Epidermal melanocyte (primary cell): Measurements from ENCODE around the gene PLEKHN1.
"Not testable (repeated sequence)": the region's sequence is repeated elsewhere in the genome, so short reads cannot be mapped to it uniquely, and the experiment has no call there.

Experiments
- DNase-seq: peaks from one replicate; pipeline ENCODE4 v3.0.0; 2011; ENCODE audit warnings: low spot score; ENCODE audit not compliant: insufficient read length

Gene PLEKHN1

DNA sequence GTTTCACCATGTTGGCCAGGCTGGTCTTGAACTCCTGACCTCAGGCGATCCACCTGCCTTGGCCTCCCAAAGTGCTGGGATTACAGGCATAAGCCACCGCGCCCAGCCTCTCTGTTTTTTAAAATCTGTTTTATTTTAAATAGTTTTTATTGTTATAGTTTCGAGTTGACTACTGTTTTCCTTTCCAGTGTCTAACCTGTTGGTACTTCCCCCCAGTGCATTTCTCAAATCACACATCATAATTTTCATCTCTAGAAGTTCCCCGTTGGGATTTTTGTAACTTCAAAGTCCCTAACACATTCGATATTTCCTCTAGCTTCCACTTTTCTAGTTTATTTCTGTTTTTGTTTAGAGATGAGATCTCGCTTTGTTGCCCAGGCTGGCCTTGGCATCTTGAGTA is 26.1 kb downstream of the PLEKHN1 start:
- DNase-seq: no peak

DNA sequence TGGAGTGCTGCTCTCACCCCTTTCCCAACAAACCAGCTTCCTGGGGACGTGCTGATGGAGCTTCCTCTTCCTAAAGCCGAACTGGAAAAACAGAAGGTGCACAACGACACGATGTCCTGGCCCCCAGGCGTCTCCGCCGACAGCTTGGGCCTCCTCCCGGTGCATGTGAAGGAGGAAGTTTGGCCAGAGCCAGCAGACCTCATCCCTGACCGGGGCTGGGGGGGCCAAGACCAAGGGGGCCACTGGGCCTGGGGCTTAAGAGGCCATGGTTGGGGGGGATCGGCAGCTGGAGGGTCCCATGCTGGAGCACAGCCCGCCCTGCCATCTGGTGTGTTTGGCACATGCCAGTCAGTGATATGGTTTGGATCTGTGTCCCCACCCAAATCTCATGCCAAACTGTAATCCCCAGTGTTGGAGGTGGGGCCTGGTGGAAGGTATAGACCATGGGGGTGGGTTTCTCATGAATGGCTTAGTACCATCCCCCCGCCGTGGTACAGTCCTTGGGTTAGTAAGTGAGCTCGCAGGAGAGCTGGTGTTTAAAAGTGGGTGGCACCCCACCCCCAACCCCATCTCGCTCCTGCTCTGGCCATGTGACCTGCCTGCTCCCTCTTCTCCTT is 27.2 kb downstream of the PLEKHN1 start:
- DNase-seq: no peak

DNA sequence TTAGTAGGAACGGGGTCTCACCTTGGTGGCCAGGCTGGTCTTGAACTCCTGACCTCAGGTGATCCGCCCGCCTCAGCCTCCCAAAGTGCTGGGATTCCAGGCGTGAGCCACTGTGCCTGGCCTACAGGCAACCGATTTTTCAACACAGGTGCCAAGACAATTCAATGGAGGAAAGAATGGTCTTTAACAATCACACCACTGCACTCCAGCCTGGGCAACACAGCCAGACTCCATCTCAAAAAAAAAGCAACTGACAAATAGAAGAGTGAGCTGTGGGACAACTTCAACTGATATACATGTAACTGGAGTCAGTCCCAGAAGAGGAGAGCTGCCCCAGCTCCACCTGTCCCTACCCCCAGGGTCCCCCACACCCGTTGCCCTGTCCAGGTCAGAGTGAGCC is 28.3 kb downstream of the PLEKHN1 start:
- DNase-seq: not testable (repeated sequence)

DNA sequence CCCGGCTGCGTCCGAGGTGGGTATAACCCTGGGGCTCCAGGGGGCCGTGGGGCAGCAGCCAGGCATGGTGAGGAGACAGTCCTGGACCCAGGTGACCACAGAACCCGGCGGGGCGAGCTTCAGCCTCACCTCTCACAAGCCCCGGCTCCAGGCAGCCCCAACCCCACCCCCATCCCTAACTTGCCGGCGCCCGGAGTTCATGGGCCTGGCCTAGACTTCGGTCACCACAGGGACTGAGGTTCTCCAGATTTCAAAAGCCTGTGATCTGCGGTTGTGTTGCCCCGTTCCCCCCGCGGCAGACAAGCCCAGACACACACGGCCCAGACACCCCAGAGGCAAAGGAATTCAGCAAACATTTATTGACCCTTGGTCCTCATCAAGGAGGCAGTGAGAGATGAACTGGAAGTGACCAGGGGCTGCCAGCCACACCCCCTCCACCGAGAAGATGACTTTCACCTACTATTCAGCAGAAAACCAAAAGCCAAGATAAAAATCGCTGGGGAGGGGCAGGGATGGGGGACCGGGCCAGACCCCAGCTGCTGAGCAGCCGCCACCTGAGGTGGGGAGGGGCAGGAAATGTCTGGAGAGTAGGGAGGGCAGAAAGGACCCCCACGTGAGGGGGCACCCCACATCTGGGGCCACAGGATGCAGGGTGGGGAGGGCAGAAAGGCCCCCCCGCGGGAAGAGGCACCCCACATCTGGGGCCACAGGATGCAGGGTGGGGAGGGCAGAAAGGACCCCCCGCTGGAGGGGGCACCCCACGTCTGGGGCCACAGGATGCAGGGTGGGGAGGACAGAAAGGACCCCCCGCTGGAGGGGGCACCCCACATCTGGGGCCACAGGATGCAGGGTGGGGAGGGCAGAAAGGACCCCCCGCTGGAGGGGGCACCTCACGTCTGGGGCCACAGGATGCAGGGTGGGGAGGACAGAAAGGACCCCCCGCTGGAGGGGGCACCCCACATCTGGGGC is 29.7 kb downstream of the PLEKHN1 start:
- no peak for DNase-seq

DNA sequence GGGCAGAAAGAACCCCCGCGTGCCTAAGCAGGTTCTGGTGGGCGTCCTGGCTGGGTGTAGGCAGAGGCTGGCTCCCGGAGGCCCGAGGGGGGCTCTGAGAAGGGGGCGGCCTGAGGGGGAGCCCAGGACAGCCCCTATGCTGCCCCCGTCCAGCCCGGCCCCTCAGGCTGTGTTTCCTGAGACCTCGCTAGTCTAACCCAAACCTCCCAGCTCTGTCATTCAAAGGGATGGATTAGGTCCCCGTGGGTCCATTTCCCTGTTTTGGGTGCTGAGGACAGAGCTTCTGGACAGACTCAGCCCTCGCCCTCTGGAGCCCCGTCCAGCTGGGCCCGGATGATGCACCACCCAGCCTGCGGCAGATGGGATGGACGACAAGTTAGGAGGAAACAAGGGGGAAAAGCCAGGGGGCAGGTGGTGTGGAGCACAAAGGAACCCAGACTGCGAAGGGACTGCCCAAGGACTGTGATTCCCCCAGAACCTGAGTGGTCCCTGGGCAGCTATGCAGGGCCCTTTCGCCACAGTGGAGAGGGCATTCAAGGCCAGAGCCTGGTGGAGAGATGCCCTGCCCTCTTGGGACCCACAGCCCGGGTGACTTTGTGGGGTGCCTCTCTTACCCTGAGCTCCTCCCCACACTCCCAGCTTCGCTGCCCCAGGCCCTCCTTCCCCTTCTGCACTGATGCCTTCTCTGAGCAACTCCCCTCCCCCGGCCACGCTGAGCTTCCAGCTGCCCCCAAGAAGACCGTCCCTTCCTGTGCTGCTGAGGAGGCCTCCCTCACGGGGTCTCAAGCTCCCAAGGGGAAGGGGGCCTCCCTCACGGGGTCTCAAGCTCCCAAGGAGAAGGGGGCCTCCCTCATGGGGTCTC is 30.8 kb downstream of the PLEKHN1 start:
- no peak for DNase-seq

DNA sequence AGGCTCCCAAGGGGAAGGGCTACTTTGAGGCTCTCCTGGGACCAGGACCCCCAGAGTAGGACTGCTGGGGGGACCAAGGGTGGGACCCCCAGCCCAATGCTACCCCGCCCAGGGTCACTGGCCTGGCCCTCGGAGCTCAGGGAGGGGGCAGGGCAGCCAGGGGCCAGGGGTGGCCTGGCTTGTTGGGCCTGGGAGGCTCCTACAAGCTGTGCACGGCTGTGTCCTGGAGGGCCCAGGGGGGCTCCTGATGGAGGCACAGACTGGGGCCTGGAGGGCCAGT is 31.4 kb downstream of the PLEKHN1 start:
- DNase-seq: no peak

DNA sequence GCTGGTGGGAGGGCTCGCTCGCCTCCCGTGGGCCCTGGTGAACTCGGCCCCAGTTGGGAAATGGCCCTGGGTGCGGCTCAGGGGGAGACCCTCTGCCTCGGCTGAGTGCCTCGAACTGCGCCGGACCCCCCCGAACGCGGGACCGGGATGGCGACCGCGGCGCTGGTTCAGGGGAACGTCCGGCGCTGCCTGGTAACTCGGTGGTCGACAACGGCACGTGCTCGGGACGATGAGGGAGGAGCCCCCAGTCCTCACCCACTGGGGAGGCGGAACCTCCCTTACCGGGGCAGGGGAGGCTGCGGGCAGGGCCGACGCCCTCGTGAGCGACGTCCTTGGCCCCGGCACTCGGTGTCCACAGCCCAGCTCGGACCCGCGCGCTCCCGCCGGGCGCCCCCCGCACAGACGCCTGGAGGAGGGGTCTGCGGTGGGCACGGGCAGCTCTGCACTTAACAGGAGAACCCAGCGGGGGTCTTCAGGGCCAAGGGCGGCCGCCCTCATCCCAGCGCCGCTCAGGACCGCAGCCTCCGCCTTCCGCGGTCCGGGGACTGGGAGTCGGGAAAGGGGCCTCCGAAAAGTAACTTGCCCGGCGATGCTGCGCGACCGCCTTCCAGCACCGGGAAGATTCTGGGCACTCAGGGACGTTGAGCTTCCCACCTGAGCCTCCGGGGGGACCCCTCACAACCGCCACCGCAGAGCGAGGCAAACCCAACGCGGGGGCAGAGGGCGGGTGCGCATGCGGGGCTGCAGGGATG is 31.9 kb downstream of the PLEKHN1 start:
- no peak for DNase-seq

DNA sequence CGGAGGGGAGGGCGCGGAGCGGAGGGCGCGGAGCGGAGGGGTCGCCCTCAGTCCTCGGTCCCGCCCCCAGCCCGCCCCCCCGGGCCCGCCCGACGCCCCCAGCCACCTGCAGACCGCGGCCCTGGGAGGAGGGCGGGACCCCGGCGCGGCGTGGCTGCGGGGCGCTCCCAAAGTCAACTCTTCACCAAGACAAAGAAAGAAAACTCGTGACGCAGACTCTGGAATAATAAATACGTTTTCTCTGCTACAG is 32.4 kb downstream of the PLEKHN1 start:
- no peak for DNase-seq

DNA sequence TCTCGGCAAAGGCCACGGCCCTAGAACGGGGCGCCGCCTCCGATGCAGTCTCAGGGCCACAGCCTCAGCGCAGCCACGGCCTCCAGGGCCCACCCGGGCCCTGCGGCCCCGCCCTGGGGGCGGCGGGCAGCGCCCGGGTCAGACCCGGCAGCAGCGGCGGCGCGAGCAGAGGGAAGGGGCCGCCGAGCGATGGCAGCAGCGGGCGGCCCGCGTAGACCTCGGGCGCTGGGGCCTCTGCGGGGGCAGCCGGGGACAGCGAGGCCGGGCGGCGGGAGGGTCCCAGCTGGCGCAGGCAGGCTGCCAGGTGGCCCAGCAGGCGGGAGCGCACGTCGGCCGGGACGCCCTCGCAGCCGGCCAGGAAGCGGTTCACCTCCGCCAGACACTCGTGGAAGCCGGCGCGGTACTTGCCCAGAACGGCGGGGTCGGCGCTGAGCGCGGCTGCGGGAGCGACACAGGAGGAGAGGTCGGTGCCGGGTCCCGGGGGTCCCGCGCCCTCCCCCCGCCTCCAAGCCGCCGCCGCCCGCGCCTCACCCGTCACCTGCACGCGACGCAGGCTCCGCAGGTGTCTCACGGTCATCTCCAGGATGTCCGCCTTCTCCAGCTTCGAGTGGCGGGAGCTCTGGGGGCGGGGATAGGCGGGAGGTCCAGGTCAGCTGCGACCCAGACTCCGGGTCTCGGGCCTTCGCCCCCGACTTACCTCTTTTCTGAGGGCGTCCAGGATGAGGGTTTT is 32.9 kb downstream of the PLEKHN1 start:
- no peak for DNase-seq

DNA sequence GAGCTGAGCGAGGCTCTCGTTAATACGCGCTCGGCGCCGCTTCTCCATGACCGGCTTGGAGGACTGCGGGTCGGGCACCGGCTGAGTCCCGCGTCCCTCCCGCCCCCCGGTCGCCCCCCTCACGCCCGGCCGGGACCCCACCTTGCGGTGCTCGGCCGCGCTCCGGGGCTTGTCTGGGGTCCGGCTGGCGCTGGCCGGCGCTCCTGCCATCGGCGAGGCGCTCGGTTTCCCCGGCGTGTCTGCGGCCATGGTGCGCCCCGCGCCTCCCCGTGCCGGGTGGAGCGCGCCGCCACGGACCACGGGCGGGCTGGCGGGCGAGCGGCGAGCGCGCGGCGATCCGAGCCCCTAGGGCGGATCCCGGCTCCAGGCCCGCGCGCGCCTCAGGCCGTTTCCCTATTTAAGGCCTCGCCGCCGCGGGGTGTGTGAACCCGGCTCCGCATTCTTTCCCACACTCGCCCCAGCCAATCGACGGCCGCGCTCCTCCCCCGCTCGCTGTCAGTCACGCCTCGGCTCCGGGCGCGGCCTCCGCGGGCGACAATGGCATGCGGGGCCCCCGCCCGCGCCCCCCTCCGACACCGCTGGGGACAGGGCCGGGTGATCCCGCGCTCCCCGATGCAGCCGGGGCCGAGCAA is 33.6 kb downstream of the PLEKHN1 start, which contains the start of gene HES4:
Gene HES4 (minus strand): TSS at position 373 of the 632 bp plus-strand sequence. CDS start 124 bp downstream, at position 249.
- DNase-seq: peak; percentile 86

DNA sequence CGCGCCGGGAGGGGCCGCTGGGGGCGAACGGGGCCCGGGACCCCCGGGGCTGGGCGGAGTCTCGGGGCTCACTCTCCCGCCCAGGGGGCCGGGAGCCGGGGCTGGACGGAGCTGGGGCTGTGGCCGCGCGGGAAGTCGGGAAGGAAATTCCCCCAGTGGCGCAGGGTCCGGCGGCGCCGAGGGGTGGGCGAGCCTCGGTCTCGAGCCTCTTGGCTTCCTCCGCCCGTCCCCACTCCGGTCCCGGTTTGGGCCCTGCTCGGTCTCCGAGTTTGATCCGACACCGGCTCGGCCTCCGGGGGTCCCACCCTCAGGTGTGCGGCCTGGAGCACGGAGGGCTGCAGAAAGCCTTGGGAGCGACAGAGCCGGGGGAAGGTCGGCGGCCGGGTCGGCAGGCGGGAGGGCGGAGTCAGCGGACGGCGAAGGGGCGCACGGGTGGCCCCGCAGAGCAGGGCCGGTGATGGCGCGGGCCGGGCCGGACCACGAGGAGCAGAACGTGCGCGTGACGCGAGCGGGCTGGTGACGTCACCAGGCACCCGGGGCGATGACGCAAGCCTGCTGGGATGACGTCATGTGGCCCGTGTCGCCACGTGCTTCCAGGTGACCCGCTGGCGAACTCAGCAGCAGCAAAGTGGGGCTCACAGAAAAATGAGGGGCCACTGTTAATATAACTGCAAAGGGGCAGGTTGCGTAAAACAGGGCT is 34.2 kb downstream of the PLEKHN1 start:
- peak; percentile 94 for DNase-seq

DNA sequence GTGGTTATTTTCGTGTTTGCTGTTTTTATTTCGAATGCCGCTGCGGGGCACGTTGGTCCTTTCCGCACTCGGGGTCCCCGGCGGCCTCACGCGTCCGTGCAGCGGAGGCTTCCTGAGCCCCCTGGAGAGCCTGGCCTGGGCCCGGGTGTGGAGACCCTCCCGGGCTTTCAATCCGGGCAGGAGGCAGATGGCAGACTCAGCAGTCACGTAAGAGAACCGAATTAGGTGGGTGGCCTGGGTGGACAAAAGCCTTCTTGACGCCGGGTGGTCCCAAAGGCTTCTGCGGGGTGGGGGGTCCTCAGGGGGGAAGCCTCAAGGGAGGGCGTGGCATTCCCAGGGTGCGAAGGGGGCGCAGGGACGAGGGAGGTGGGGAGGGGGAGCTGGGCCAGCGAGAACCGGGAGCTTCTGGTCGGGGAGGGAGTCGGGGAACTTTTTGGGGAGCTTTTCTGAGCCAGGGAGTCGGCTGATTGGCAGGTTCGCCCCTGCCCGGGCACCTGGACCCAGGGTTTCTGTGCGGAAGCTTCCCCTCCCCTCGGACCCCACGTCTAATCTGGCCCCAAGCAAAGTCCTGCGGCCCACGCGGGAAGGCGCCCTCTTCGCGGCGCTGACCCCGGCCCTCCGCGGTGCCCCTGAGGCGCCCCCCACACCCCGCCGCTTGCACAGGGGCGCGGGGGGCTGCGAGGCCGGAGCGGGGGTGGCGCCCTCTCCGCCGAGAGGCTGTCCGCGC is 34.9 kb downstream of the PLEKHN1 start:
- no peak for DNase-seq

DNA sequence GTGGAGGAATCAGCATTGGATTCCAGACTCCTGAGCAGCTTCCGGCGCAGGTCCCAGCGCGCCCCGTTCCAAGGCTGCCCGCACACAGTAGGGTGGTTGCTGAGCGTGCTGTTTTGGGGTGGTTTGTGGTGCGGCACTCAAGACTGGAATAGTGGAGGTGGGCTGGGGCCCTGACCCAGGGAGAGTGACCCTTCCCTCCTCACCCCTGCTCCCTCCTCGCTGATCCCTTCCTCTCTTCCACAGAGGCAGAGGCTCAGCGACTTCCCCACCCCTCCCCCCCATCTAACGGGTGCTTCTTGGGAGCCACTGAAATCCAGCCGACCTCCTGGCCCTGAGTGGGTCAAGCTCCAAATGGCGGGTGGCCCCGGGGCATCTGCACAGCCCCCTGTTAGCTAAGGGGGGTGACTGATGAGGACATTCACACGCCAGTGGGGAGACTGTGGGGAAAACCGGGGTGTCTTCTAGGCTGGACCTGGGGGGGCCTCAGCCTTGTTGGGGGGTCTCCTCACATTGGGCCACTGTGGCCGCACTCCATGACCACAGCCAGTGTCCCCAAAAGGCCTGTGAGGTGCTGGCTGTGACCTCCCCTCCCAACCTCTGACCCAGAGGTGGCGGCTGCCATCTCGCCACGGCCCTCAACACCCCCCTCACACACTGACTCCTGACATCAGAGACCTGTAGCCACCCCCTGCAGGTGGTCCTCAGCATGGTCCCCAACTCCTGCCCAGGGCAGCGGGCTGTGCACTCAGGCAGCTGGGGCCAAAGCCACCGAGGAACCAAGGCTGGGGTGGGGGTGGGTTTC is 37.5 kb downstream of the PLEKHN1 start:
- no peak for DNase-seq

DNA sequence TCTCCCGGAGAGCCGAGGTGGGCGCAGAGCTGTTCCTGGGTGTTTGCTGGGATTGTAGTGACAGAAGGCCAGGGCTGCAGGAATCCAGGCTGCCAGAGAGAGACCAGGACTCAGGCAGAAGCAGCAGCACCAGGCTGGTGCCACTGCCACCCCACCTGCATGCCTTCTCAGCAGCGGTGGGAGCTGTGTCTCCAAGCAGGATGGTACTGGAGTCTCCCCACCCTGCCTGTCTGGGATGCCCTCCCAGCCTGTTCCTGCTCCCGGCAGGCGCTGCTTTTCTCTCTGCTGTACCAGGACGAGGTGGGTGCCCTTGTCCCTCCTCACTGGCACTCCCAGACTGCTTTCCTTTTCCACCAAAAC is 38.1 kb downstream of the PLEKHN1 start:
- no peak for DNase-seq

DNA sequence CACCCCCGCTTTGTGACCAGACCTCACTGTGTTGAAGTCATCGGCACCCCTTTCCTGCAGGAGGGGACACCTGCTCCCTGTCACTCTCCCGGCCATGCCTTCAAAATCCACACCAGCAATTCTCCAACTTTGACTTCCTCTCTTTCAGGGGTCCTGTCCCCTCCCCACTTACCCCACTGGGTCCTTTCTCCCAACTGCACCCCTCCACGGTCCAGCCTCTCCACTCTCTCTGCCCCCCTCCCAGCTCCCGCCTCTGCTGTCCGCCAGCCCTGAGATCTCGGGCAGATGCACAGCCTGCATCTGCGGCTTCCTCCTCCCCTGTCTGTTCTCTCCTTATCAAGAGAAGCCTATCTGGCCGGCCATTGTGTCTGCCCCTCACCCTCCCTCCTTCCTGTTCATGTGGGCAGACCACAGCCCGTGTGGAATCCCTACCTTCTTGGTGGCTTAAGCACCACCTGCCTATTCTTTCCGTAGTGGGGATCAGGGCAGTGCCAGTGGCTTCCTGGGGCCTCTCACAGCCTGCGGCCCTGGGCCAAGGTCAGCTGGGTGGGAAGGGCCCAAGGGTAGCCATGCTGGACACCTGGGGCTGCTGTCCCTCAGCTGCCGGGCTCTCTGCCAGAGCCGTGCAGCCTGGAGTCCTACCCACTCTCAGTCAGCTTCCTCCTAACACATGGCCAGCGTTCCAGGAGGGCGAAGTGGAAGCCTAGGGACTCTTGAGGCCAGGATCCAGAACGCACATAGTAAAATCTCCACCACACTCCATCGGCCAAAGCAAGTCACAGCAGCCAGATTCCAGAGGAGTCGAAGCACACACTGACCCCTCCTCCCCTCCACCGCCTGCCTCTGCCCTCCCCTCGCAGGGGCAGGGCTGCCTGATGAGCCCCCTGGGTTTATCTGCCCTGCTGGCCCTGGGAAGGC is 38.8 kb downstream of the PLEKHN1 start:
- DNase-seq: peak; percentile 67

DNA sequence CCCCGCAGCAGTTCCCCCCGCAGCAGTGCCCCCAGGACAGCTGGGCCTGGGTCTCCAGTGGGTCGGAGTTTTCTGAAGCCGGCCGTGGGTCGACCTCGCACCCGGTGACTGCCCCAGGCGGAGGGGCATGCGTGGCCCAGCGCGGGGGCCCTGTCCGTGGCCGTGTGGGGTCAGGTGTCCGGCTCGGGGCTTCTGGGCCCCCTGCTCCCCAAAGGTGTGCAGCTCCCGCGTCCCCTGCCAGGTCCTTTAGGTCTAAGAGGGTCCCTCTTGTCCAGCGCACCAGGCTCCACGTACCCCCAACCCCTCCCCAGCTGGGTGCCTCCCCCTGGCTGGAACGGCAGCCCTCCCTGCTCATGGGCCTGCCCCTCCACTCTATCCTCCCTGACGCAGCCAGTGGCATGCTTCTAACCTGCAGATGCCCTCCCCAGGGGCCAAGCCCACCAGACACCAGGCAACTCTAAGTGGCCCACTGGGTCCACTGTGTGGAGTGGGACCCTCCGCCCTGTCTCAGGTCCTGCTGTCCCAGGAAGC is 39.6 kb downstream of the PLEKHN1 start:
- no peak for DNase-seq
